Measurements from ENCODE around the gene POFUT2.
A peak's percentile ranks its signal among the peaks of the same experiment; 100 is the strongest.

- TF ChIP-seq CTCF (IDR thresholded peaks at IDR 0.05) (peak in 2 of 6 experiments; percentile 16), POLR2A (IDR thresholded peaks at IDR 0.05) (peak; percentile 21 to 79)
Measured at GRCh38 chr21:45294509-45295291, 7.0 kb upstream of the POFUT2 start.

Measured in adrenal gland (tissue), 5 donors.